ENCODE measurements around the gene LRP1-AS. TPM values are rescaled to one million over a fixed set of nuclear protein-coding genes. Genes with fewer than 3 reads are reported as not detected.

Gene LRP1-AS
- total RNA-seq, 2 experiments from 2014 or later = not detected

- Mint-ChIP-seq H3K27me3 (no peaks in the 10 kb centered on the region), H3K36me3 (ENCODE audit: low read depth) (peaks cover 4% of the 10 kb centered on the region), H3K4me1 (ENCODE audit: low read depth) (no peaks in the 10 kb centered on the region), H3K4me3 (no peak overlapping the region), H3K9me3 (no peaks in the 10 kb centered on the region), H3K27ac (no peak overlapping the region)
- no peak for TF ChIP-seq CTCF (IDR thresholded peaks at IDR 0.05)
- intact Hi-C loops (cut with DNase I, micrococcal nuclease) = no loop called here
- Histone ChIP-seq H3K36me3 (ENCODE audit: insufficient read depth, low read length) (no peaks in the 10 kb centered on the region), H3K9me3 (ENCODE audit: control insufficient read depth in 1 of 2, insufficient read depth in 1 of 2, low read length in 2 of 2) (no peaks in the 10 kb centered on the region), H3K4me1 (ENCODE audit: insufficient read depth, low read length) (peaks cover 9% of the 10 kb centered on the region), H3K27me3 (ENCODE audit: control insufficient read depth in 1 of 2, insufficient read depth in 2 of 2, low read length in 2 of 2) (no peaks in the 10 kb centered on the region), H3K4me3 (ENCODE audit: low read length) (no peak overlapping the region), H3K27ac (ENCODE audit: low read depth in 1 of 2, low read length in 2 of 2) (no peak overlapping the region)
- POLR2A ChIA-PET = no interaction called here
- ATAC-seq (ENCODE audit: poor library complexity) (no peak), DNase-seq (no peak)
- CTCF ChIA-PET = no interaction called here
These were observed 15.2 kb upstream of the LRP1-AS start for GRCh38 chr12:57162553-57163125.

- ATAC-seq (ENCODE audit: poor library complexity) (no peak), DNase-seq (no peak)
- H3K36me3 Mint-ChIP-seq (ENCODE audit: low read depth) = peaks cover 4% of the 10 kb centered on the region
- CTCF ChIA-PET = no interaction called here
- TF ChIP-seq CTCF (IDR thresholded peaks at IDR 0.05) = no peak
- Histone ChIP-seq H3K36me3 (ENCODE audit: insufficient read depth, low read length) (no peaks in the 10 kb centered on the region), H3K4me1 (ENCODE audit: insufficient read depth, low read length) (peaks cover 10% of the 10 kb centered on the region), H3K4me3 (ENCODE audit: low read length) (no peak overlapping the region), H3K27me3 (ENCODE audit: control insufficient read depth in 1 of 2, insufficient read depth in 2 of 2, low read length in 2 of 2) (no peaks in the 10 kb centered on the region), H3K9me3 (ENCODE audit: control insufficient read depth in 1 of 2, insufficient read depth in 1 of 2, low read length in 2 of 2) (no peaks in the 10 kb centered on the region), H3K27ac (ENCODE audit: low read depth in 1 of 2, low read length in 2 of 2) (no peak overlapping the region)
- POLR2A ChIA-PET = no interaction called here
- no peaks in the 10 kb centered on the region for H3K4me1 Mint-ChIP-seq (ENCODE audit: low read depth)
- intact Hi-C loops (cut with DNase I, micrococcal nuclease) = no loop called here
- no peak overlapping the region for H3K4me3 Mint-ChIP-seq
- no peaks in the 10 kb centered on the region for H3K9me3 Mint-ChIP-seq
- no peaks in the 10 kb centered on the region for H3K27me3 Mint-ChIP-seq
- H3K27ac Mint-ChIP-seq = no peak overlapping the region
These were observed 14.1 kb upstream of the LRP1-AS start for GRCh38 chr12:57161491-57161890.

- no peak for TF ChIP-seq CTCF (IDR thresholded peaks at IDR 0.05)
- Mint-ChIP-seq H3K4me1 (ENCODE audit: low read depth) (no peaks in the 10 kb centered on the region), H3K36me3 (ENCODE audit: low read depth) (peaks cover 4% of the 10 kb centered on the region), H3K27me3 (no peaks in the 10 kb centered on the region), H3K9me3 (no peaks in the 10 kb centered on the region), H3K27ac (no peak overlapping the region), H3K4me3 (no peak overlapping the region)
- CTCF ChIA-PET = no interaction called here
- H3K36me3 ChIP-seq (ENCODE audit: insufficient read depth, low read length) = no peaks in the 10 kb centered on the region
- H3K27me3 ChIP-seq (ENCODE audit: control insufficient read depth in 1 of 2, insufficient read depth in 2 of 2, low read length in 2 of 2) = no peaks in the 10 kb centered on the region
- H3K9me3 ChIP-seq (ENCODE audit: control insufficient read depth in 1 of 2, insufficient read depth in 1 of 2, low read length in 2 of 2) = no peaks in the 10 kb centered on the region
- intact Hi-C loops (cut with DNase I, micrococcal nuclease) = no loop called here
- POLR2A ChIA-PET = no interaction called here
- DNase-seq (no peak), ATAC-seq (ENCODE audit: poor library complexity) (no peak)
- H3K4me1 ChIP-seq (ENCODE audit: insufficient read depth, low read length) = peaks cover 10% of the 10 kb centered on the region
- H3K27ac ChIP-seq (ENCODE audit: low read depth in 1 of 2, low read length in 2 of 2) = no peak overlapping the region
- H3K4me3 ChIP-seq (ENCODE audit: low read length) = no peak overlapping the region
These were observed 13.3 kb upstream of the LRP1-AS start for GRCh38 chr12:57160741-57161140.
